COLO668 (cell line): ENCODE data around the gene XPO4.
A peak's percentile ranks its signal among the peaks of the same experiment; 100 is the strongest.

Source experiments
- DNase-seq: peaks from one replicate; lab custom pipeline; 2025; ENCODE audit not compliant: unreplicated experiment; lab: John Stamatoyannopoulos, UW

Gene XPO4

GRCh38 chr13:20828539-20829364, 73.8 kb downstream of the XPO4 start:
- peak; percentile 44 for DNase-seq

- DNase-seq: no peak
These were observed 75.5 kb downstream of the XPO4 start for GRCh38 chr13:20826843-20827560.

GRCh38 chr13:20826301-20826700, 76.2 kb downstream of the XPO4 start:
- DNase-seq: no peak

- DNase-seq: no peak
These were observed 77.1 kb downstream of the XPO4 start for GRCh38 chr13:20825477-20825875.

DNA sequence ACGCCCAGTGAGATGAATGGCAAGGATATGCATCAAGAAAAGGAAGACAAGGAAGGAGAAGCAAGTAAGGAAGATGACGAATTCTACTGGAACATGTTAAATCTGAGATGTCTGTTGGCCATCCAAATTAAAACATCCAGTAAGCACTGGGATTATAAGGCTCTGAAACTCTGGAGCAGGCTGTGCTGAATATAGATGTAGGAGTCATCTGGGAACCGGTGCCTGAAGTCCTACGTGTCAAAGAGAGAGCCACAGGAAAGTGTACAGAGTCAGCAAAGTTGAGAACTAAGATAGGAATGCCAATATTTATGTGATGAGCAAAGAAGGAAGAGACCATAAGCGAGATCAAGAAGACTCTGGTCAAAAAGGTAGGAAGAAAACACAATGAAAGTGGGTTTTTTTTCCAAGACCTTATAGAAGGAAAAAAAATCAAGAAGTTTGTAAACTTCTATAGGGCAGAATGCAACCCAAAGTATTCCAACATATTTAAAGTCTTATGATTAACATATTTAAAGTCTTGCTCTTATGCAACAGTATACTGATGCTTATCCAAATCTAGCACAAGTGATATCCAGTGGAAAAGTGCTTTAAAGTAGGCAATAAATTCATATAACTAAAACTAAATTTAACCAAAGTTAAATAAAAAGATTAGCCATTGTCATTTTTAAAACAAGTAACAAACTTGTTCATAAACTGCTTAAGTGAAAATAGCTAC, 77.6 kb downstream of the XPO4 start:
- DNase-seq: no peak

DNA sequence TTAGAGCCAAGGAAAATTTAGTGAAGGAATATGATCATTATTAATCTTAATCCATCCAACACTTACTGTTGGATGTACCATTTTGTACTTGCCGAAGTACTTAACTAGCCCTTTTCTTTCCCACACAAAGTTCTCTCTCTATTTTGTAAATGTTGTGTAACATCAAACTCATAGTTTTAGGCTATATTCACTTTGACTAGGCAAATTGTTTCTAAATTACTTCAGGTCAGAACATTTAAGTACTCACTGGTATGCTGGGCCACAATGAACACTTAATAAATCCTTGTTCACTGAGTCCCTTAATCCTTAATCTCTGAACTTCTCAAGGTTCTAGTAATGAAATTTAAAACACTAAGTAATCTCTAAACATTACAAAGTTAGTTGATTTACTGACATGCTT, 79.5 kb downstream of the XPO4 start:
- DNase-seq: no peak

DNA sequence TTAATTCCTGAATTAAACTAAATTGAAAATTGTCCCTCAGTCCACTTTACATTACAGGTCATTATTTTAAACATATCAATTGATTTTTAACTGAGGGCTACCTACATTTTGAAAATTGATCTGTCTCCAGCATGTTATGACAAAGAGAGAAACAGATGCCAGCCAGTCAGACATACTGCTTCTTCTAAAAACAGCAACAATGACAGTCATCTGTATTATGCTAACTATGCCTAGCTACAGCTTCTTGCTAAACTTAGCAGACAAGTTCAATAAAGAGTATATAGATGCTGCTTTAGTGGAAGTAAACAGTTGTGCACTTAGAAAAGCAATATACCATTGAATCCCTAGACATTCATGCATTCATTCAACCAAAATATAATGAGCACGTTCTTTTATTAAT, 80.1 kb downstream of the XPO4 start:
- DNase-seq: no peak

- DNase-seq: no peak
These were observed 82.8 kb downstream of the XPO4 start for GRCh38 chr13:20819715-20820114.

DNA sequence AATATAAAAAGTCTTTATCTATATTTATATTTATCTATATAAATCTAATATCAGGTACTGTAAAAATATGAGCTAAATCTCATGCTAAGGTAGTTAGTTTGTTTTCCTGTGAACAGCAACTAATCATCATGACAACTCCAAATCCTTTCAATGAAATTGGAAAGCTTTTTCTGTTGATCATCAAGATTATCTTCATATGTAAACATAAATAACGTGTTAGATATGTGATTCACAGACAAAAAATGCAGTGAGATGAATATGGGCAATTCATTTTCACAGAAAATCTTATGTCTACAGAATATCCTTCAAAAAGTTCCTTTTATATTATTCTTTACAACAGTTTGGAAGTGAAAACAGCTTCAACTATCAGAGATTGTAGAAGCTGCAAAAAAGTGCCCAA, 87.1 kb downstream of the XPO4 start:
- no peak for DNase-seq

DNA sequence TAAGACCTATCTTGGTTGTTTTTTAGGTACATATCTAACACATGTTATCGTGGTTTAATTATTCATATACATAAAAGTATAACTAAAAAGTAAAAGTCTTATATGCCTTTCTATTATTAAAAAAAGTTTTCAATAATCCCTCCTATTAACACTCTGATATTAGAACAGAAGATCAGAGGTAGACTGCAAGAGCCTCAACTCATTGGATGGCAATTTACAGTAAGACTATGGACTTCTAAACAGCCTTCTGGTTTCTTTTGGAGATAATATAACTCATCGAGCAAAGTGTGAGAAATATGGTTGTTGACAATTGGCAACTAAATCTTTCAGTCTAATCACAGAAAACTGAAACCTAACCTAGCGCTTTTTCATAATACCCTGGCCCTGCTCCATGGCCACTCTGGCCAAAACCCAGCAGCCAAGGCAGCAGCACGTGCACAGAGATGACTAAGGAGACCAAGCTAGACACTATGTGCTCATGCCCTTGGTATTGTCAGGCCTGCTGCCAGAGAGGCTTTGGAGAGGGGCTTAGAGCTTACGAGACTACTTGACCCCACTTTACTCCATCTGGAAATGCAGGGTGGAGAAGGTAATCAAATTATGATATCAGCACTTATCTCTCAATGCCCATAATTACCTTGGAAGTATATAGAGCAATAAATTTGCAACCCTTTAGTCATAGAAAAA, 88.2 kb downstream of the XPO4 start:
- DNase-seq: no peak

GRCh38 chr13:20812890-20813289, 89.7 kb downstream of the XPO4 start:
- no peak for DNase-seq

- DNase-seq: no peak
These were observed 91.7 kb downstream of the XPO4 start for GRCh38 chr13:20810808-20811207.

- no peak for DNase-seq
These were observed 93.7 kb downstream of the XPO4 start for GRCh38 chr13:20808874-20809273.

DNA sequence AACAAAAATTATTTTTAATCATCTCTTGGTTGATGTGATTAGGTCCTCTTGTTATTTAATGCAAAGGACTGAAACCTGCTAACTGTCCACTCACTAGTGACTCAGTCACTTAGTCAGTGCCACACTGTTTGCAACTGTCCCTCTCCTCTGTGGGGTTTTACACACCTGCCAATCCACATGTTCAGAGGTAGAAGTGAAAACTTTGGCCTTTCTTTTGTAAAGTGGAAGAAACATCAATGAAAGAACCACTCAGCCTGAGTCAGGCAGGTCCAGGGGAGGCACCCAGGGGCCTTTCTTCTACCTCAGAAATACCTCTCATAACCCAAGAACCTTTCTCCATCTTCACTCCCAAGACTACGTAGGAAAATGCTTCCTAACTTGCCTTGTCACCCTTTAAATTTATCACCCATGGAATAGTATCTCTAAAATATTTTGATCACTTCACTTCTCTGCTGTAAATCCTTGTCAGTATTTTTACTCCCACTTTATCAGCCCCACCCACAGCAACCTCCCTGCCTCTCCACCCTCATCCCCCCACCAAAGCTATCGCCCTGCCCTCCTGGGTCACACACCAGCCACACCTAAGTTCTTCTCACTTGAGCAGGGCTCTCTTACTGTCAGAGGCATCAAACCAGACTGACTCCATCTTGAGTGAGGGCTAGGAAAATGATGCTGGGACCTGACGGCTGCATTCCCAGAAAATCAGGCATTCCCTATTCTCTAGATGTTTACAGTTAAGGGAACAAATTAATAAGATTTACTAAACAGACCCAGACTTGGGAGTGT, 99.2 kb downstream of the XPO4 start:
- DNase-seq: no peak

DNA sequence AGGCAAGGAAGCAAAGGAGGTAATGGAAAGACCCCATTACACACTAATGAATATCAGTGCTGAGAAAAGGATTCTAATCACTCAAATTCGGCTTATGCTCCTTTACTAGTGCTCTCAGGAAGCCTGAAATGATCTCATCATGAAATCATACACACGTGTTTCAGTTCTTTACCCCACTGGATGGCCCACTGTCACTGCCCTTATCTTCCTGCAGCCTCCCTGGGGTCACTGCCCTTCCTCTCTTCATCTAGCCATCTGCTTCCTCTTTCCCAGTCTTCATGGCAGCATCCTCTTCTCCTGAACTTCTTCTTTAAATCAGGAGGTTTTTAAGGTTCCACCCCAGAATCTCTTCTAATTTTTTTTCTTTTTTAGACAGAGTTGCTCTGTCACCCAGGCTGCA, 100.8 kb downstream of the XPO4 start:
- DNase-seq: no peak

GRCh38 chr13:20799726-20800416, 102.7 kb downstream of the XPO4 start:
- DNase-seq: no peak

DNA sequence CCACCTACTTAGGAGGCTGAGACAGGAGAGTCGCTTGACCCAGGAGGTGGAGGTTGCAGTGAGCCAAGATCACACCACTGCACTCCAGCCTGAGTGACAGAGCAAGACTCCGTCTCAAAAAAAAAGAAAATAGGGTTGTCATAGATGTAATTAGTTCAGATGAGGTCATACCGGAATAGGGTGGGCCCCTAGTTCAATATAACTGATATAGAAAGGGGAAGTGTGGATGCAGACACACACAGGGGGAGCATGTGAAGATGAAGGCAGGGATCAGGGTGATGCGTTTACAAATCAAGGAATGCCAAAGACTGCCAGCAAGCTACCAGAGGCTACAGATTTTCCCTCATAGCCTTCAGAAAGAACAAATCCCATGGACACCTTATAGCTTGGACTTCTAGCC, 104.5 kb downstream of the XPO4 start:
- no peak for DNase-seq

DNA sequence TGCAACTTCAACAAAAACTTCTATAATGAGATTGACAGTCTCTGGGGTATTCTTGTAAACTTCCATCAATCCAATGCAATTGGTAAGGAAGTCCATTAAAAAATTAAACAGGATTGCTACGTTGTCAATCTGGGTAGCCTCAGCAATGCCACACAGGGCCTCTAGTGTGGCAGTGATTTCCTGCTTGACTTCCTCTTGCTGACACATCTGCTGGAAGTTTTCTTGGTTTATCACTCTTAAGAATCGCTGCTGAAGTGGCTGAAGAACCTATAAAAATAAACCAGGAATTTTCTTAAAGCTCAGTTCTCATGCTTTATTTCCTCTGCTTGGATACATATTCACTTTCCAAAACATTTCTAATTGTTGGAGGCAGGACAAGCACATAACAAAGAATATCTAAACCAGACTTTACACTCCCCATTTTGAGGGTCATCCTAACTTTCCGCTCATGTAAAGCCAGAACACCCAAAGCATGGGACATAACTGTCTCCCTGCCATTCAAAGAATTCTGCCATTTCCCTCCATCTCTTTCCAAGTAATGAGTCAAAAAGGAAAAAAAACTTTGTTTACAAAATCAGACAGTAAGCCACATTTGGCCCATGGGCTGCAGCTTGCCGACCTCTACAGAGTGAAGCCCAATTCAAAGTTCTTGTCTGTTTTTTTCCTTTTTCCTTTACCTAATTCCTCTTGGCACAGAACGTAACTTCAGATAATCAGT, 105.6 kb downstream of the XPO4 start:
- no peak for DNase-seq

- DNase-seq: no peak
These were observed 112.9 kb downstream of the XPO4 start for GRCh38 chr13:20789665-20790064.
